Esophagus muscularis mucosa (tissue), 4 donors: Measurements from ENCODE around the gene PRM1. TPM values are rescaled to one million over a fixed set of nuclear protein-coding genes. Genes with fewer than 3 reads are reported as not detected.
"Not testable (repeated sequence)": the region's sequence is repeated elsewhere in the genome, so short reads cannot be mapped to it uniquely, and the experiment has no call there.

ENCODE experiments used
- DNase-seq: peaks from one replicate; pipeline ENCODE4 v3.0.0-alpha.2; 2017; ENCODE audit errors: extremely low spot score
- H3K27ac ChIP-seq, 4 donors: fragments of 200-600 bp; sonication (generic); replicated peaks in 1 of 4; 1 replicate in 3 of 4; 2 replicates in 1 of 4; pipeline ENCODE4 v1.5.1; 2016 to 2019; ENCODE audit warnings: mild to moderate bottlenecking in 1 of 4
- H3K27me3 ChIP-seq, 4 donors: fragments of 200-600 bp; sonication (generic); one replicate each; pipeline versions ENCODE4 v1.5.1 to v1.6.0; 2016 to 2019
- H3K36me3 ChIP-seq, 4 donors: fragments of 200-600 bp; sonication (generic); one replicate each; pipeline ENCODE4 v1.5.1; 2016 to 2019
- H3K4me1 ChIP-seq, 4 donors: fragments of 200-600 bp; sonication (generic); one replicate each; pipeline ENCODE4 v1.5.1; 2016 to 2019
- H3K4me3 ChIP-seq, 4 donors: fragments of 200-600 bp; sonication (generic); 1 replicate in 2 of 4; 2 replicates in 2 of 4; pipeline ENCODE4 v1.5.1; 2016 to 2019; ENCODE audit warnings: mild to moderate bottlenecking in 4 of 4, moderate library complexity in 1 of 4
- H3K9me3 ChIP-seq, 4 donors: fragments of 200-600 bp; sonication (generic); 1 replicate in 3 of 4; 2 replicates in 1 of 4; pipeline ENCODE4 v1.5.1; 2016 to 2019
- CTCF ChIP-seq, 3 experiments: fragments of 200-600 bp in 2 of 3; fragments of 450-650 bp in 1 of 3; sonication (generic) in 2 of 3; IDR thresholded peaks; one replicate each; pipeline ENCODE4 v1.5.1; 2017 to 2019; ENCODE audit warnings: antibody characterized with exemption in 3 of 3, mild to moderate bottlenecking in 2 of 3, moderate library complexity in 1 of 3
- EP300 ChIP-seq: sonication (generic); formaldehyde crosslinking; IDR thresholded peaks from one replicate; pipeline ENCODE4 v1.6.1; 2017; ENCODE audit warnings: antibody characterized with exemption
- POLR2A ChIP-seq: fragments of 450-650 bp; IDR thresholded peaks from one replicate; pipeline ENCODE4 v1.6.1; 2017; ENCODE audit warnings: antibody characterized with exemption, moderate library complexity, mild to moderate bottlenecking, low read depth
- POLR2AphosphoS5 ChIP-seq, 2 donors: sonication (generic); formaldehyde crosslinking; IDR thresholded peaks; one replicate each; pipeline ENCODE4 v1.6.1; 2017; ENCODE audit warnings: antibody characterized with exemption in 2 of 2
- WGBS: methylation state at CpG from one replicate; pipeline ENCODE4 v1.1.5; 2018; 5-methylcytosine and 5-hydroxymethylcytosine counted together
- intact Hi-C: fragments of 100-400 bp; cut with DNase I; formaldehyde crosslinking; loops from one replicate; pipeline ENCODE4 v1.15.1; 2023
- total RNA-seq, 4 donors: library from RNA; depleted of rRNA; stranded (reverse); fragments of >200 nt; gene quantifications; one replicate each; pipeline versions ENCODE4 v1.1.0 to v1.2.1, GENCODE V29; 2016

PRM1 gene
- total RNA-seq, 4 donors from 2014 or later: not detected

- no peaks in the 10 kb centered on the region for H3K36me3 ChIP-seq
- DNase-seq: no peak
- no peaks in the 10 kb centered on the region for H3K9me3 ChIP-seq
- intact Hi-C loops: no loop called here
- WGBS: 84% methylated on average over 10 of the region's 10 CpGs
- H3K4me1 ChIP-seq: no peaks in the 10 kb centered on the region
- no peak overlapping the region for H3K27ac ChIP-seq
- no peaks in the 10 kb centered on the region for H3K27me3 ChIP-seq
- no peak for TF ChIP-seq EP300
- no peak for TF ChIP-seq CTCF (IDR thresholded peaks at IDR 0.05)
- no peak for TF ChIP-seq POLR2A
- no peak for TF ChIP-seq POLR2AphosphoS5 (IDR thresholded peaks at IDR 0.05)
- H3K4me3 ChIP-seq: no peak overlapping the region
Observed at GRCh38 chr16:11291091-11291703, 10.1 kb upstream of the PRM1 start.

DNA sequence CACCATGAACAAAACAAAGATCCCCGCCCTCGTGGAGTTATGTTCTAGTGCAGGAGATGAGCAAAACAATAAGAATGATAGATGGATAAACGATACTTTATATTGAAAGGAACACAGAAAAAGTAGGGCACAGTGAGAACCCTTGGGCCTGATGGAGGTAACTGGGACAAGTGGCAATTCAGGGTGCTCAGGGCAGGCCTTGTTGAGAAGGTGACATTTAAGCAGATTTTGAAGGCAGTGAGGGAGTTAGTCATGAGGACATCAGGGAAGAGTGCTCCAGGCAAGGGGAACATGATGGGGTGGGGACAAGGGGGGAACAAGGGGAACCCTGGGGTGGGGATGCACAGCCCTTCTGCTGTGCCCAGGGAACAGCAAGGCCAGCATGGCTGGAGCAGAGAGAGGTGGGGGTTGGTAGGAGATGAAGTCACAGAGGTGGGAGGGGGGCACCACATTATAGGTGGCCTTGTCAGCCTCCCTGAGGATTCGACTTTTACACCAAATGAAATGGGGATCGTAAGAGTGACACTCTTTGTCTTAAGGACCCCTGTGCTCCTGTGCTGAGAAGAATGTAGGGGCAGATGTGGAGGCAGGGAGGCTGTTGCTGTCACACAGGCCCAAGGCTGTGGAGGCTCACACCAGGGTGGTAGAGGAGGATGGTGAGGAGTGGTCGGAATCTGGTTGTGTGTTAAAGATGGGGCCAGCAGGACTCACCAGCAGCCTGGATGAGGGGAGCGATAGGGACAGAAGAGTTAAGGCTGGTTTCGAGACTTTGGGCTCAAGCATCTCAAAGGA lies 9.2 kb upstream of the PRM1 start:
- TF ChIP-seq POLR2A (no peak), POLR2AphosphoS5 (IDR thresholded peaks at IDR 0.05) (no peak), CTCF (IDR thresholded peaks at IDR 0.05) (no peak), EP300 (no peak)

GRCh38 chr16:11289696-11290095 lies 8.6 kb upstream of the PRM1 start:
- H3K27ac ChIP-seq, H3K4me1 ChIP-seq, H3K9me3 ChIP-seq, intact Hi-C loops, H3K36me3 ChIP-seq, H3K4me3 ChIP-seq, H3K27me3 ChIP-seq, DNase-seq: not testable (repeated sequence)
- 90% methylated on average over 4 of the region's 4 CpGs for WGBS

More for the DNA sequence above, 9.2 kb upstream of the PRM1 start:
- Histone ChIP-seq H3K4me1 (no peaks in the 10 kb centered on the region), H3K27ac (no peak overlapping the region), H3K9me3 (no peaks in the 10 kb centered on the region), H3K36me3 (no peaks in the 10 kb centered on the region), H3K4me3 (no peak overlapping the region), H3K27me3 (no peaks in the 10 kb centered on the region)
- DNase-seq: no peak
- WGBS: 96% methylated on average over 8 of the region's 8 CpGs
- intact Hi-C loops: no loop called here

DNA sequence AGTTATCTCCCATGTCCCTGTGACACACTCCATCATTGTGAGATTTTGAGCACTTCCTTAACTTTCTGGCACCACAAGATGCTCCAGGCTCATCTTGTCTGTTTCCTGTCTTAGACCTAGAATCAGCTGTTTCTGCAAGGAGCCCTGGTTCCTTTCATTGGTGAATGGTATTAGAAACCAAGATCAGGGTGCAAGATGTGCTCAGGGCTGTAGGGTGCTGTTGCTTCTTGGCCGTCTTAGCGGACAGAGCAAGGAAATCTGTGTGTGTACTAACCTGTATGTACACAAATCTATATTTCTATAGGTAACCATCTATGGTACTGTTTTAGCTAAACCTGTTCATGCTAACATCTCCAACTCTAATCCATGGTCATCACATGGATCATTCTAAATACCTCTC lies 8.1 kb upstream of the PRM1 start:
- no peak for DNase-seq
- Histone ChIP-seq H3K27me3 (no peaks in the 10 kb centered on the region), H3K9me3 (no peaks in the 10 kb centered on the region), H3K36me3 (no peaks in the 10 kb centered on the region), H3K4me3 (no peak overlapping the region), H3K4me1 (no peaks in the 10 kb centered on the region), H3K27ac (no peak overlapping the region)
- intact Hi-C loops: no loop called here
- TF ChIP-seq POLR2A (no peak), POLR2AphosphoS5 (IDR thresholded peaks at IDR 0.05) (no peak), CTCF (IDR thresholded peaks at IDR 0.05) (no peak), EP300 (no peak)
- WGBS: 93% methylated on average over 2 of the region's 2 CpGs

DNA sequence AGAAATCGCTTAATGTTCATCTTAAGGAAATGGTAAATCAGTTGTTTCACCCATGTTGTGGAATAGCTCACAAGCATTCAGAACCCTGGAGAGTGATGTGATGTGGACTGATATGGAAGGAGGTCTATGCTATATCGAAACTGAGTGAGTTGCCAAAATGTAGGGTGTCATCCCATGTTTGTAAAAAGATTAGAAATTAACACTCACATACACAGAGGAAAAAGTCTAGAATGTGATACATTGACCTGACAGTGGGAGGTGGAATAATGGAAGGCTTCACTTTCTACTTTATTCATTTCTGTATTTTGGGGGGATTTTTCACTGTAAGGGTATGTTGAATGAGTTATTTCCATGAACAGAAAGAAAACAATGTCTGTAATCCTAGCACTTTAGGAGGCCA lies 4.7 kb upstream of the PRM1 start:
- H3K4me1 ChIP-seq: no peaks in the 10 kb centered on the region
- no peak overlapping the region for H3K4me3 ChIP-seq
- intact Hi-C loops: no loop called here
- H3K27me3 ChIP-seq: no peaks in the 10 kb centered on the region
- WGBS: 94% methylated on average over 2 of the region's 2 CpGs
- H3K9me3 ChIP-seq: no peaks in the 10 kb centered on the region
- H3K36me3 ChIP-seq: no peaks in the 10 kb centered on the region
- no peak for DNase-seq
- no peak overlapping the region for H3K27ac ChIP-seq
- TF ChIP-seq POLR2A (no peak), EP300 (no peak), CTCF (IDR thresholded peaks at IDR 0.05) (no peak), POLR2AphosphoS5 (IDR thresholded peaks at IDR 0.05) (no peak)
